ENCODE measurements around the gene ASGR2.
"Not testable (repeated sequence)": the region's sequence is repeated elsewhere in the genome, so short reads cannot be mapped to it uniquely, and the experiment has no call there.

ASGR2 gene

GRCh38 chr17:7129311-7129710 lies 14.7 kb upstream of the ASGR2 start:
- intact Hi-C loops (cut with DNase I) = no loop called here
- DNase-seq = no peak

- intact Hi-C loops (cut with DNase I) = no loop called here
- DNase-seq = no peak
Measured at GRCh38 chr17:7128160-7128559, 13.5 kb upstream of the ASGR2 start.

GRCh38 chr17:7127501-7127900 lies 12.9 kb upstream of the ASGR2 start:
- intact Hi-C loops (cut with DNase I); DNase-seq: not testable (repeated sequence)

- intact Hi-C loops (cut with DNase I); DNase-seq: not testable (repeated sequence)
Measured at GRCh38 chr17:7126386-7126785, 11.8 kb upstream of the ASGR2 start.

GRCh38 chr17:7124923-7125322 lies 10.3 kb upstream of the ASGR2 start:
- intact Hi-C loops (cut with DNase I) = no loop called here
- DNase-seq = no peak

- DNase-seq = no peak
- intact Hi-C loops (cut with DNase I) = no loop called here
Measured at GRCh38 chr17:7123844-7124243, 9.2 kb upstream of the ASGR2 start.

GRCh38 chr17:7122381-7122780 lies 7.8 kb upstream of the ASGR2 start:
- intact Hi-C loops (cut with DNase I) = no loop called here
- DNase-seq = no peak

GRCh38 chr17:7120635-7121034 lies 6.0 kb upstream of the ASGR2 start:
- DNase-seq = peak in 1 of 42 donors; percentile 40
- intact Hi-C loops (cut with DNase I) = not testable (repeated sequence)

- intact Hi-C loops (cut with DNase I) = no loop called here
- DNase-seq = no peak
Measured at GRCh38 chr17:7120123-7120522, 5.5 kb upstream of the ASGR2 start.

GRCh38 chr17:7119314-7119713 lies 4.7 kb upstream of the ASGR2 start:
- DNase-seq = no peak
- intact Hi-C loops (cut with DNase I) = no loop called here

- peak in 21 of 42 donors; percentile 8 to 62 (median 47) for DNase-seq
- intact Hi-C loops (cut with DNase I) = no loop called here
Measured at GRCh38 chr17:7114875-7115614, 423 bp upstream of the ASGR2 start.

- intact Hi-C loops (cut with DNase I) = no loop called here
- DNase-seq = peak in 1 of 42 donors; percentile 11
Measured at GRCh38 chr17:7113273-7114071, 1.1 kb downstream of the ASGR2 start.

GRCh38 chr17:7112510-7113108 lies 2.0 kb downstream of the ASGR2 start:
- intact Hi-C loops (cut with DNase I) = no loop called here
- peak in 1 of 42 donors; percentile 22 for DNase-seq

- intact Hi-C loops (cut with DNase I) = no loop called here
- peak in 3 of 42 donors; percentile 28 to 36 (median 35) for DNase-seq
Measured at GRCh38 chr17:7111784-7112509, 2.7 kb downstream of the ASGR2 start.

- intact Hi-C loops (cut with DNase I) = no loop called here
- no peak for DNase-seq
Measured at GRCh38 chr17:7110617-7111306, 3.9 kb downstream of the ASGR2 start.

GRCh38 chr17:7109461-7110322 lies 4.9 kb downstream of the ASGR2 start:
- intact Hi-C loops (cut with DNase I) = no loop called here
- DNase-seq = peak in 12 of 42 donors; percentile 16 to 64 (median 39)

GRCh38 chr17:7108981-7109380 lies 5.6 kb downstream of the ASGR2 start:
- DNase-seq = peak in 1 of 42 donors; percentile 7
- intact Hi-C loops (cut with DNase I) = no loop called here

- intact Hi-C loops (cut with DNase I) = no loop called here
Measured at GRCh38 chr17:7108560-7108925, 6.1 kb downstream of the ASGR2 start.

More at GRCh38 chr17:7108560-7108925, 6.1 kb downstream of the ASGR2 start:
- no peak for DNase-seq

Measured in head of caudate nucleus (tissue), 42 donors.